DOHH2 (cell line): ENCODE measurements around the gene INTS15.

Source experiments
- CTCF ChIP-seq: fragments of 200-600 bp; sonication (generic); IDR thresholded peaks from one replicate; pipeline ENCODE4 v1.5.1; 2014; ENCODE audit warnings: antibody characterized with exemption, mild to moderate bottlenecking, low read depth, low read length; ENCODE audit not compliant: poor library complexity, severe bottlenecking
- EZH2phosphoT487 ChIP-seq: fragments of 200-600 bp; sonication (generic); IDR thresholded peaks from 2 replicates; pipeline ENCODE4 v1.6.1; 2017; ENCODE audit warnings: borderline replicate concordance, mild to moderate bottlenecking, antibody characterized with exemption, low read length, moderate library complexity, mixed read lengths

GRCh38 chr7:6545398-6546126 lies 44.3 kb upstream of the INTS15 start:
- TF ChIP-seq CTCF (no peak), EZH2phosphoT487 (no peak)
